ENCODE results near the gene THSD7A.
A peak's percentile ranks its signal among the peaks of the same experiment; 100 is the strongest.

THSD7A gene

GRCh38 chr7:11807000-11807399, 25.0 kb downstream of the THSD7A start:
- DNase-seq, result no peak

- DNase-seq, result no peak
Observed at GRCh38 chr7:11804621-11805020, 27.4 kb downstream of the THSD7A start.

GRCh38 chr7:11795231-11795630, 36.8 kb downstream of the THSD7A start:
- DNase-seq, result no peak

GRCh38 chr7:11792166-11792565, 39.8 kb downstream of the THSD7A start:
- no peak for DNase-seq

GRCh38 chr7:11788568-11788967, 43.4 kb downstream of the THSD7A start:
- DNase-seq, result no peak

- DNase-seq, result no peak
Observed at GRCh38 chr7:11787534-11787933, 44.5 kb downstream of the THSD7A start.

- no peak for DNase-seq
Observed at GRCh38 chr7:11786186-11786585, 45.8 kb downstream of the THSD7A start.

- no peak for DNase-seq
Observed at GRCh38 chr7:11784769-11785536, 47.0 kb downstream of the THSD7A start.

GRCh38 chr7:11779864-11780674, 51.9 kb downstream of the THSD7A start:
- DNase-seq, result no peak

- DNase-seq, result no peak
Observed at GRCh38 chr7:11776039-11776438, 56.0 kb downstream of the THSD7A start.

GRCh38 chr7:11775401-11775800, 56.6 kb downstream of the THSD7A start:
- DNase-seq, result no peak

- DNase-seq, result no peak
Observed at GRCh38 chr7:11768263-11768662, 63.7 kb downstream of the THSD7A start.

- DNase-seq, result no peak
Observed at GRCh38 chr7:11767148-11767547, 64.8 kb downstream of the THSD7A start.

GRCh38 chr7:11760372-11760771, 71.6 kb downstream of the THSD7A start:
- peak; percentile 60 for DNase-seq

GRCh38 chr7:11758627-11759111, 73.3 kb downstream of the THSD7A start:
- DNase-seq, result peak; percentile 58

- no peak for DNase-seq
Observed at GRCh38 chr7:11757153-11757552, 74.8 kb downstream of the THSD7A start.

GRCh38 chr7:11754933-11755332, 77.1 kb downstream of the THSD7A start:
- DNase-seq, result no peak

- no peak for DNase-seq
Observed at GRCh38 chr7:11754123-11754522, 77.9 kb downstream of the THSD7A start.

GRCh38 chr7:11753433-11753832, 78.6 kb downstream of the THSD7A start:
- DNase-seq, result no peak

GRCh38 chr7:11751807-11752389, 80.1 kb downstream of the THSD7A start:
- no peak for DNase-seq

GRCh38 chr7:11751315-11751714, 80.7 kb downstream of the THSD7A start:
- no peak for DNase-seq

GRCh38 chr7:11750191-11750590, 81.8 kb downstream of the THSD7A start:
- DNase-seq, result no peak

- DNase-seq, result no peak
Observed at GRCh38 chr7:11749629-11750028, 82.4 kb downstream of the THSD7A start.

- DNase-seq, result no peak
Observed at GRCh38 chr7:11748884-11749283, 83.1 kb downstream of the THSD7A start.
